PC-3 (cell line): ENCODE measurements around the gene GTF2H3. TPM values are rescaled to one million over a fixed set of nuclear protein-coding genes. Genes with fewer than 3 reads are reported as not detected.
"Not testable (repeated sequence)": the region's sequence is repeated elsewhere in the genome, so short reads cannot be mapped to it uniquely, and the experiment has no call there.

Experiments
- ATAC-seq: fragments of 200-7000 bp; cut with Tn5 transposase; 2 replicates; pipeline ENCODE4 v1.9.1; 2020; ENCODE audit warnings: mild to moderate bottlenecking, moderate library complexity
- BruUV-seq: library from RNA; stranded (reverse); fragments of 400-500 nt; replicated peaks from 2 replicates; lab custom pipeline; 2021; lab: Mats Ljungman, UMichigan
- CTCF ChIA-PET: fragments of 300-600 bp; sonication (Branson Sonifier 250); formaldehyde crosslinking; loops from one replicate; lab custom pipeline; 2022; ENCODE audit warnings: antibody characterized with exemption; lab: Charles Lee
- POLR2A ChIA-PET: fragments of 300-600 bp; sonication (Branson Sonifier 250); formaldehyde crosslinking; loops from one replicate; lab custom pipeline; 2022; ENCODE audit warnings: antibody characterized with exemption; ENCODE audit not compliant: unreplicated experiment; lab: Charles Lee
- DNase-seq: peaks from one replicate; pipeline ENCODE4 v3.0.0-alpha.2; 2015
- H2AFZ ChIP-seq: fragments of 300-600 bp; sonication (generic); 2 replicates; pipeline ENCODE4 v1.6.0; 2016; ENCODE audit warnings: antibody characterized with exemption, low read length
- H3F3A ChIP-seq: fragments of 300-600 bp; sonication (generic); one replicate; pipeline ENCODE4 v1.6.0; 2017; ENCODE audit warnings: antibody characterized with exemption, low read length, control low read depth, mild to moderate bottlenecking; ENCODE audit not compliant: unreplicated experiment
- H3K27ac ChIP-seq: fragments of 300-600 bp; sonication (generic); 2 replicates; pipeline ENCODE4 v1.5.1; 2016; ENCODE audit warnings: mild to moderate bottlenecking, low read length
- H3K27me3 ChIP-seq: fragments of 300-600 bp; sonication (generic); 2 replicates; pipeline ENCODE4 v1.6.1; 2016; ENCODE audit warnings: low read length, mixed read lengths
- H3K36me3 ChIP-seq: fragments of 300-600 bp; sonication (generic); 2 replicates; pipeline ENCODE4 v1.6.1; 2016; ENCODE audit warnings: low read depth, mixed run types, low read length, mixed read lengths
- H3K4me1 ChIP-seq: fragments of 300-600 bp; sonication (generic); 2 replicates; pipeline ENCODE4 v1.5.1; 2016; ENCODE audit warnings: low read length; ENCODE audit not compliant: insufficient read depth
- H3K4me2 ChIP-seq: fragments of 300-600 bp; sonication (generic); 2 replicates; pipeline ENCODE4 v1.6.0; 2016; ENCODE audit warnings: low read length
- H3K4me3 ChIP-seq: fragments of 300-600 bp; sonication (generic); 2 replicates; pipeline ENCODE4 v1.5.1; 2016; ENCODE audit warnings: mild to moderate bottlenecking, low read length, mixed read lengths
- H3K79me2 ChIP-seq: fragments of 300-600 bp; sonication (generic); 2 replicates; pipeline ENCODE4 v1.6.1; 2017; ENCODE audit warnings: low read length, mixed read lengths
- H3K9ac ChIP-seq: fragments of 300-600 bp; sonication (generic); 2 replicates; pipeline ENCODE4 v1.6.0; 2016; ENCODE audit warnings: mild to moderate bottlenecking, low read length
- H3K9me2 ChIP-seq: fragments of 300-600 bp; sonication (generic); replicated peaks from 2 replicates; pipeline ENCODE4 v1.6.1; 2016; ENCODE audit warnings: mixed run types, low read length, mixed read lengths
- H3K9me3 ChIP-seq: fragments of 300-600 bp; sonication (generic); 2 replicates; pipeline ENCODE4 v1.6.1; 2016; ENCODE audit warnings: low read length, mixed read lengths
- H4K20me1 ChIP-seq: fragments of 300-600 bp; sonication (generic); 2 replicates; pipeline ENCODE4 v1.6.1; 2016; ENCODE audit warnings: low read length, mixed read lengths
- EZH2 ChIP-seq: fragments of 300-600 bp; sonication (generic); IDR thresholded peaks from one replicate; pipeline ENCODE4 v1.6.1; 2017; ENCODE audit warnings: antibody characterized with exemption, mild to moderate bottlenecking, low read length; ENCODE audit not compliant: unreplicated experiment
- EZH2phosphoT487 ChIP-seq: fragments of 300-600 bp; sonication (generic); IDR thresholded peaks from 2 replicates; pipeline ENCODE4 v1.6.1; 2018; ENCODE audit warnings: mild to moderate bottlenecking, antibody characterized with exemption, low read length, borderline replicate concordance
- intact Hi-C: fragments of 100-400 bp; cut with micrococcal nuclease; formaldehyde crosslinking; loops from 2 replicates; pipeline ENCODE4 v1.9.0; 2023
- total RNA-seq: library from RNA; depleted of rRNA; stranded (reverse); fragments of >200 nt; gene quantifications from 2 replicates; pipeline ENCODE4 v1.2.3, GENCODE V29; 2014
- TF ChIP-seq, protein P1 (sequence below): fragments of 300-600 bp; sonication (generic); conservative IDR thresholded peaks from 2 replicates; pipeline ENCODE4 v1.5.1; 2017; ENCODE audit warnings: antibody characterized with exemption, low read depth, mild to moderate bottlenecking, low read length

GTF2H3 gene
- total RNA-seq, 1 experiment from 2014 or later = 24.2 TPM

DNA sequence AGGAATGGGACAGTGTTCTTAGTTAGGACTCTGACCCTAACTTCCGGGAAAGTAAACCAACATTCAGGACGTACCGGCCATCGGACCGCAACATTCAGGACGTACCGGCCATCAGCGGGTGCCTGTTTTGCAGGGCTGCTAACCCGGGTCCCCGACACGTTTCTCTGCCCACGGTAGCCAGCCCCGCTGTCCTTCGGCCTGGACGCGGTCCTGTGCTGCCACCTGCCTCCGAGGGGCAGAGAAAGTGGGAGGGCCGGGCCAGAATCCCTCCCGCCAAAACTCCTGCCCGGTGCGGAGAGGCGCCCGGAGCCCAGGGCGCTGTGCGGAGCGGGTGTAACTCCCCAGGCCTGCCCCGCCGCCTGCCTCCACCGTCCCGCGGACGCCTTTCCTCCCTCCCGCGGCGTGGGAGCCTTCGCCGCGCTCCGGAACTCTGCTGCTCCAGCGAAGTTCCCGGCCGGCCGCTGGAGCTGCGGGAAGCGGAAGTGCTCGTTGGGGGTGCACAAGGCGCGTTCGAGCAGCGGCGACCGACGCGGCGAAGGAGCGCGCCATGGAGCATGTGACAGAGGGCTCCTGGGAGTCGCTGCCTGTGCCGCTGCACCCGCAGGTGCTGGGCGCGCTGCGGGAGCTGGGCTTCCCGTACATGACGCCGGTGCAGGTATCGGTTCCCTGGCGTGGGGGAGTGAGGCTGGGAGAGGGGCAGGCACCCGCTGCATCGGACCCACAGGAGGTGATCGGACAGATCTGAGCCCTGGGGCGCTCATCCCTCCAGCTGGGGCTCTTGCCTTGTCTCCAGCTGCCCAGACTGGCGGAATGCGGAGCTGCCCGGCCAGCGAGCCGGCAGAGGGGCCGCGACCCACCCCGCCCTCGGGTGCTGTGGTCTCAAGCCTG is 31.8 kb upstream of the GTF2H3 start, which contains the start of gene DDX55:
TSS of gene DDX55 (plus strand) at position 498 of the 888 bp plus-strand sequence. CDS start at position 548, 50 bp downstream.
- Histone ChIP-seq H3K4me2 (peak within 1 kb of the TSS; percentile 96), H3K27me3 (no peaks in the 10 kb centered on the region), H3K4me1 (peaks cover 6% of the 10 kb centered on the region; the same call in 1 of the 2 replicates), H3K36me3 (peaks cover 44% of the 10 kb centered on the region), H3K9ac (peak within 1 kb of the TSS; percentile 99), H3K27ac (peak within 1 kb of the TSS; percentile 42), H3K9me2 (no peaks in the 10 kb centered on the region), H4K20me1 (0 out of 2 replicates have a peak, but pooled peaks cover 4% of the 10 kb centered on the region), H2AFZ (peak within 1 kb of the TSS; percentile 73), H3K9me3 (no peaks in the 10 kb centered on the region), H3K4me3 (peak within 1 kb of the TSS; percentile 85), H3F3A (no peaks in the 10 kb centered on the region), H3K79me2 (peaks cover 53% of the 10 kb centered on the region)
- BruUV-seq = TSS peak; percentile 88
- ChIA-PET CTCF (interaction anchor here (0.6 kb wide), 1 partner anchor 163 kb away, joined by 20 read pairs; no protein-coding TSS in a partner anchor), POLR2A (interaction anchor here (0.8 kb wide), 1 partner anchor 10 kb away, joined by 4 read pairs; no protein-coding TSS in a partner anchor)
- intact Hi-C loops = no loop called here
- DNase-seq (peak; percentile 86), ATAC-seq (peak; percentile 90)
- TF ChIP-seq EZH2 (no peak), EZH2phosphoT487 (no peak)
- TF ChIP-seq, protein P1, sequence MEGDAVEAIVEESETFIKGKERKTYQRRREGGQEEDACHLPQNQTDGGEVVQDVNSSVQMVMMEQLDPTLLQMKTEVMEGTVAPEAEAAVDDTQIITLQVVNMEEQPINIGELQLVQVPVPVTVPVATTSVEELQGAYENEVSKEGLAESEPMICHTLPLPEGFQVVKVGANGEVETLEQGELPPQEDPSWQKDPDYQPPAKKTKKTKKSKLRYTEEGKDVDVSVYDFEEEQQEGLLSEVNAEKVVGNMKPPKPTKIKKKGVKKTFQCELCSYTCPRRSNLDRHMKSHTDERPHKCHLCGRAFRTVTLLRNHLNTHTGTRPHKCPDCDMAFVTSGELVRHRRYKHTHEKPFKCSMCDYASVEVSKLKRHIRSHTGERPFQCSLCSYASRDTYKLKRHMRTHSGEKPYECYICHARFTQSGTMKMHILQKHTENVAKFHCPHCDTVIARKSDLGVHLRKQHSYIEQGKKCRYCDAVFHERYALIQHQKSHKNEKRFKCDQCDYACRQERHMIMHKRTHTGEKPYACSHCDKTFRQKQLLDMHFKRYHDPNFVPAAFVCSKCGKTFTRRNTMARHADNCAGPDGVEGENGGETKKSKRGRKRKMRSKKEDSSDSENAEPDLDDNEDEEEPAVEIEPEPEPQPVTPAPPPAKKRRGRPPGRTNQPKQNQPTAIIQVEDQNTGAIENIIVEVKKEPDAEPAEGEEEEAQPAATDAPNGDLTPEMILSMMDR = peak; percentile 54

DNA sequence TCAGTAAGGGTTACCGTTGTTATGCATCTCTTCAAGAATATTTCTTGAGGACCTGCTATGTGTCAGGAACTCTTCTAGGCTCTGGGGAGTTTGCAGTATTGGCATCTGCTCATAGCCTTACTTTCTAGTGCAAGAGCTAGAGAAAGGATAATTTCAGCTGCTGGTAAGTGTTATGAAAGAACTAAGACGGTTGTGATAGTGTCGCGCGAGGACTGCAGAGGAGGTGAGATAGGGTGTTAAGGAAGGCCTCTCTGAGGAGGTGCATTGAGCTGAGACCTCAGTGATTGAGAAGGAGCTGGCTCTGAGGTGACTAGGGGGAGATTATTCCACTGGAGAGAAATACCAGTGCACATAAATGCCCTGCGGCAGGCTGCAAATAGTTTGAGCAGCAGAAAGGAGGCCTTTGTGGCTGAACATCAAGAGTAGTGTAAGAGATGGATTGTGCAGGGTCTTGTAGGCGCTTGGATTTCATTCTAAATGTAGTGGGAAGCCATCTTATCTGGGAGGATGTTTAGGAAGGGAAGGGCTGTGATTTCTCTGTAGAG is 30.9 kb upstream of the GTF2H3 start:
- BruUV-seq = TSS peak; percentile 43
- POLR2A ChIA-PET = no interaction called here
- H2AFZ ChIP-seq = peak overlapping the region; percentile 73

DNA sequence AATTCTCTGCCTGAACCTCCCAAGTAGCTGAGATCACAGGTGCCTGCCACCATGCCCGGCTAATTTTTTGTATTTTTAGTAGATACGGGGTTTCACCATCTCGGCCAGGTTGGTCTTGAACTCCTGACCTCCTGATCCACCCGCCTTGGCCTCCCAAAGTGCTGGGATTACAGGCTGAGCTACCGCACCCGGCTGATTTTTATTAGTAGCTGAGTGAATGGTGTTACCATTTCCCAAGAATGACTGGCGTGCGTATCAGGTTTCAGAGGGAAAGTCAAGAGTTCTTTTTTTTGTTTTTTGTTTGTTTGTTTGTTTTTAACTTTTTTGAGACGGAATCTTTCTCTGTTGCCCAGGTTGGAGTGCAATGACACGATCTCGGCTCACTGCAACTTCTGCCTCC is 30.1 kb upstream of the GTF2H3 start:
- H3K27ac ChIP-seq, H3K9me2 ChIP-seq, ATAC-seq, H3K9ac ChIP-seq, CTCF ChIA-PET, intact Hi-C loops, BruUV-seq, H3F3A ChIP-seq, DNase-seq, H3K27me3 ChIP-seq, H3K4me1 ChIP-seq, H3K9me3 ChIP-seq, POLR2A ChIA-PET, H2AFZ ChIP-seq: not testable (repeated sequence)
- peaks cover 45% of the 10 kb centered on the region for H3K36me3 ChIP-seq
- H3K4me2 ChIP-seq = peak overlapping the region; percentile 96
- H4K20me1 ChIP-seq = 0 out of 2 replicates have a peak, but pooled peaks cover 11% of the 10 kb centered on the region
- H3K4me3 ChIP-seq = peak overlapping the region; percentile 85; the same call in 1 of the 2 replicates
- H3K79me2 ChIP-seq = peaks cover 67% of the 10 kb centered on the region

More for the DNA sequence above, 30.9 kb upstream of the GTF2H3 start:
- H3K27ac ChIP-seq = no peak overlapping the region
- intact Hi-C loops = no loop called here
- H3K9me2 ChIP-seq = no peaks in the 10 kb centered on the region
- CTCF ChIA-PET = no interaction called here
- H3K4me2 ChIP-seq = peak overlapping the region; percentile 96
- no peaks in the 10 kb centered on the region for H3K27me3 ChIP-seq
- peaks cover 62% of the 10 kb centered on the region for H3K79me2 ChIP-seq
- H3K36me3 ChIP-seq = peaks cover 45% of the 10 kb centered on the region
- DNase-seq = no peak
- H3K9ac ChIP-seq = peak overlapping the region; percentile 99
- peak overlapping the region; percentile 85 for H3K4me3 ChIP-seq
- H3K9me3 ChIP-seq = no peaks in the 10 kb centered on the region
- peaks cover 6% of the 10 kb centered on the region; the same call in 1 of the 2 replicates for H3K4me1 ChIP-seq
- no peaks in the 10 kb centered on the region for H3F3A ChIP-seq
- 0 out of 2 replicates have a peak, but pooled peaks cover 10% of the 10 kb centered on the region for H4K20me1 ChIP-seq
- no peak for TF ChIP-seq EZH2phosphoT487
- TF ChIP-seq EZH2 = no peak
- TF ChIP-seq, protein P1 = no peak
- ATAC-seq = peak; percentile 4; the same call in 1 of the 2 replicates
